NCI-H2029 treated with DMSO at 0.1 percent for 48 hours (cell line): ENCODE measurements around the gene ATPAF2.
"Not testable (repeated sequence)": the region's sequence is repeated elsewhere in the genome, so short reads cannot be mapped to it uniquely, and the experiment has no call there.

Experiments used
- DNase-seq: peaks from one replicate; lab custom pipeline; 2025; lab: John Stamatoyannopoulos, UW

The ATPAF2 gene

DNA sequence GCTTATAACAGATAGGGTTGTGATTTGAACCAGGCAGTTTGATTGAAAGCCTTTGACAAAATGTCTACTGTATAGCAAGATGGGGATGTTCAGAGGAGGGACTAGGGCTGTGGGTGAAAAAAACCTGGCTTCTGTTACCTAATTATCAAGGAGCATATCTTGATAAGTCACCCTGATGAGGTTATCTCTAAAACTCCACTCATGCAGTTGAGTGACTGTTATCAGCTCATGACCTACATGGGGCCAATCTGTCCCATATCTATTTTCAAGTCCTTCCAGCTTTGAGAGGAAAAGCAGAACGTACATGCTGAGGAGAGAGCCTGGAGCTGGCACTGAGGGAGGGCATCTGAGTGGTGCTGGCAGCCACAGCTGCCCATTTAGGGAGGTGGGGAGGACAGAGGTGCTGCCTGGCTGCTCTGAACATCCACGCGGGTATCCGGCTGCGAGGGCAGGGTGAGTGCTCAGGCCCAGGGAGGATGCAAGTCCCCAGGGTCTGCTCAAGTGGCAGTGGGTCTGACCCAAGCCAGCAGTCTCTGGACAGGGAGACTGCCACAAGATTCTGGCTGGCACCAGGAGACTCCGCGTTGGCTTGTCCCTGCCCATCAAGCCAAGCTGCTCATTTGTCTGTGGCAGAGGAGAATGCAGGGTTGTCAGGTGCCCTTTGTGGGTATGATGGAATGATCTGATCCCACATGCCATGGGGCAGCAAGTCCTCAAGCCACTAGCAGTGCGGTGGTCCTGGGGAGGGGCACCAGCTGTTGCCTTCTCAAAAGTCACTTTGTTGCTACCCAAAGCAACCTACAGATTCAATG is 29.2 kb downstream of the ATPAF2 start:
- DNase-seq, result no peak

DNA sequence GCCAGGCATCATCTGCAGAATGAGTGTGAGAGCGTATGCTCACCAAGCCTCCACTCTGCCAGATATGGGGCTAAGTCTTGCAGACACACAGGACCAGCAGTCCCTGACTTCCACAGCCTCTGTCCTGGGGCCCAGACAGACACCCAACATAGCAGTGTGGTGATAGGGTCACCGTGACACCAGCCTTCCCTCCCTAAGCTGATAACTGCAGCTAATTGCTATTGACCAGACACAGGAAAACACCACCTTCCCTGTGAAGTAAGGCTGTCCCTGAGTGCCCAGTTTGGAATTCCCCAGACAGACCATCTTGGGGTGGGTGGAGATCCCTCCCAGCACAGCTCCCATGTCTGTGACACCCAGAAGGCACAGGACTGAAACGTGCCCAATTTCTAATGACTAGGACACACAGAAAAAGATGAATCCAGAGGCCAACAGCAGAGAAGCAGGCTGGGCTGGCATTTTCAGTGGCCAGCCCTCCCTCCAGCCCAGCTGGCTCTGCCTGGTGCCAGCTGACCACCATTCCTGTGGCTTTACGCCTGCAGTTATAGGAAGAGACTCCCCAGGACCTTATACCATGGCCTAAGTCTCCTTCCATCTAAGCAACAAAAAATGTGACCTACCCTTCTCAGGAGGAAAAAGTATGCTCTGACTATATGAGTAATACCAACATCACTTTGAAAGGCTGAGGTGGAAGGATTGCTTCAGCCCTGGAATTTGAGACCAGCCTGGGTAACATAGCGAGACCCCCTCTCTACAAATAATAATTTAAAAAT is 30.3 kb downstream of the ATPAF2 start:
- no peak for DNase-seq

DNA sequence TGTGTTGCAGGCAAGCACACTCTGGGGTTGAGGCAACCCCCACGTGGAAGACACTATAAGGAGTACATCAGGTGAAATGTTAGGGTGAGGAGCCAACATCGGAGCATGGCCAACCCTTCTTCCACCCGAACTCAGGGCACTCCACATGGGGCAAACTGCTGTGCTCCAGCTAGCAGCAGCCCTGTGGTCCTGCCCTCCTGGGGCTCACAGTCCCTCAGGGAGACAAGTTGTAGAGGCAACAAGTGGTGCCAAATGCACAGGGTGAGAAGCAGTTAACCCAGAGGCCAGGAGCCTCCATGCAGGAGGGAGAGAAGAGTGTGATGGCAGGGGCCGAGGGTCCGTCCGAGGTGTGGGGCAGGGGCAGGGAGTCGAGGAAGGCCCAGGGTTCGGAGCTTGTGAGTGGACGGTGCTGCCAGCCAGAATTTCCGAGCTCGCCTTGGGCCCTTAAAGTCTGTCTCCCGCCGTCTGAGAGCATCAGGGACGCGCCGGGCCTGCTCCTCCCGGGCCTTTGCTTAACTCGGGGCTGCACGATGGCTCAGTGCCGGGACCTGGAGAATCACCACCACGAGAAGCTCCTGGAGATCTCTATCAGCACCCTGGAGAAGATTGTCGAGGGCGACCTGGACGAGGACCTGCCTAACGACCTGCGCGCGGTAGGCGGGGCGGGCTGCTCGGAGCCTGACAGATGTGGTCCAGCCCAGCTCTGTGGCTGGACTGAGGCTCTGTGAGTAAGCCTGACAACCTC is 32.3 kb downstream of the ATPAF2 start:
- no peak for DNase-seq

DNA sequence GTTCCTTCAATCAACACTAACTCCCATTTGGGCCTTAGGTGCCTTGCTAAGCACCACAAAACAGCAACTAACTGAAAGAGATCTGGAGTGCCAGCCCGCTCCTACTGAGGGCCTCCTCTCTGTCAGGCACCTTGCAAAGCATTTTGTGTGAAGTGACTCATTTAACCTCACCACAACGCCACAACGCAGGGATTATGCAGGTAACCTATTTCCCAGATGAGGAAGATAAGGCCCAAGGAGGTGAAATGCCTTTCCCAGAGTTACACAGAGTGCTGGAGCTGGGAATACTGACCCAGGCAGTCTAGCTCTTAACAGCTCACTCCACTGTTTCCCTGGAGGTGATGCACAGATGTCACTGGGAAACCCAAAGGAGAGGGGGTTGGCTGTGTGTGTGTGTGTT is 33.5 kb downstream of the ATPAF2 start:
- DNase-seq, result no peak

DNA sequence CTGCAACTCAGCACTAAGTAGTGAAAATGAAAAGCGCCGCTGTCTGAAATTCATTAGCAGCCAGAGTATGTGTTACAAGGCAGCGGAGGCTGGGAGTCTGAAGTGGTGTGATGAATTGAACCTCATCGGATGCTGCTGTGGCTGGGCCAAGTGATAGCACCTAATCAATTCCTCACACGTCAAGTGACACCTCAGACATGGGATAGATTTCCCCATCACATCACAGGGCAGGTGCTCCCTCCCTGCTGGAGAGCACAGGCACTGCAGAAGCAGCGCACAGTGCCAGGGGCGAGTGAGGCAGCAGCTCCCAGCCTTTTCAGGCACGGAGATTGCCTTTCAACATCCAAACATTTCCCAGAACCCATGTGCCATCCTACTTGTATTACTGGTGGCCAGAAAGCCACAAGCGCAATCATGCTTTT is 34.1 kb downstream of the ATPAF2 start:
- DNase-seq, result no peak

DNA sequence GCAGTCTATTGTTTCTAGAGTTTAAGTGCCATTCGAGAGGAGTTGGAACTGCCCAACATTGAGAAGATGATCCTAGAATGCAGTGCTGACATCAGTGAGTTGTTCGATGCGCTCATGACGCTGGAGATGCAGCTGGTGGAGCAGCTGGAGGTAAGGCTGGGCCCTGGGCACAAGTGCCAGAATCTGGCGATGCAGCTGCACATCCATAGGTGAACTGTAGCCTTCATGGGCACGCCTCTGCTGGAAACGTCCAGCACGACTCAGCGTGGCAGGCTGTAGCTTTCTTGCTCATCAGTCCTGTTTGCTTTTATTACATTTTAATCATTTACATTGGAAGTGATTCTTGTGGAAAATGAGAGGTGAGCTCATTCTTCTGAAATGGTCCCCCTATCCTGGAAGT is 34.6 kb downstream of the ATPAF2 start:
- DNase-seq, result peak; percentile 67

DNA sequence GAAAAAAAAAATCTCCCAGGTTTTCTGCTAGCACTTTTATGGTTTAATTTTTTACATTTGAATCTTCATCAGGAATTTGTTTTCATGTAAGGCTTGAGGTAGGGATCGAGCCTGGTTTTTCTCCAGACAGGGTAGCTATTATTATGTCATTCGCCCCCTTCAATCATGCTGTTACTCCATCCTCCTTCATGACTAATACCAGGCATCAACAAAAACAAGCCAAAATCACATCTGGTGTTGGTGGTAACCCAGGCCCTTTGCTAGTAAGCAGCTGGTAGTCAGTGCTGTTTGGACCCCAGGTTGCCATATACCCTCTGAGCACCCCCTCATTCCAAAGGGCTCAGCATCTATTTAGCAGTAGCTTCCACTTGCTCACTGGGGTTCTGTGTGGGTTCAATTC is 36.8 kb downstream of the ATPAF2 start:
- no peak for DNase-seq

DNA sequence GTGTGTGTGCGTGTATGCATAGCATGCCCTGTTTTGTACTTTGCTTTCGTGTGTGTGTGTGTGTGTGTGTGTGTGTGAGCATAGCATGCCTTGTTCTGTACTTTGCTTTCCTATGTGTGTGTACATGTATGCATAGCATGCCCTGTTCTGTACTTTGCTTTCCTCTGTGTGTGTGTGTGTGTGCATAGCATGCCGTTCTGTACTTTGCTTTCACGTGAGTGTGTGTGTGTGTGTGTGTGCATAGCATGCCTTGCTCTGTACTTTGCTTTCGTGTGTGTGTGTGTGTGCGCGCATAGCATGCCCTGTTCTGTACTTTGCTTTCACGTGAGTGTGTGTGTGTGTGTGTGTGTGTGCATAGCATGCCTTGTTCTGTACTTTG is 38.9 kb downstream of the ATPAF2 start:
- DNase-seq, result no peak

DNA sequence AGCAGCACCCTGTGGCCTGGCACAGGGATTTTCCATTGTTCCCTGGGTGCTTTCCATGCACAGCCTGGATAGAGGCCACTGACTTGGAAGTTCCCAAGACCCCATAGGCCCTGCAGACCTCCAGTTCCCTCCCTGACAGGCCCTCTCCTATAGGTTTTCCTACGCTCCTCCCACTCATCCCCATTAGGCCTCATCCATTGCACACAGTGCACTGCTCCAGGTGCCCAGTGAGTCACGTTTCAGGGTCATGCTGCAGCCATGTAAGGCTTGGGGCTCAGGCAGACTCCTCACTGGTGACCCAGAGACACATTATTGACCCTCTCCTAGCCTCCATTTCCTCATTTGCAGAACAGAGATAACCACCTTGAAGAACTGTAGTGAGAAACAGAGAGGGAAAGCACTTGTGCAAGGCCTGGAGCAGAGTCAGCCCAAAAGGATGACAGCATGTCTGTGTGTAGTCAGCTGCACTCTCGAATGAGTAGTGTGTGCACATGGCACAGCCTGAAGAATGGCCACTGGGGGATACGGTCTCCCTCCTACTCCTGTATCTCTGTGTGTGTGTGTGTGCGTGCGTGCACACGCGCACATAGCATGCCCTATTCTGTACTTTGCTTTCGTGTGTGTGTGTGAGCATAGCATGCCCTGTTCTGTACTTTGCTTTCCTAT is 39.5 kb downstream of the ATPAF2 start:
- no peak for DNase-seq

DNA sequence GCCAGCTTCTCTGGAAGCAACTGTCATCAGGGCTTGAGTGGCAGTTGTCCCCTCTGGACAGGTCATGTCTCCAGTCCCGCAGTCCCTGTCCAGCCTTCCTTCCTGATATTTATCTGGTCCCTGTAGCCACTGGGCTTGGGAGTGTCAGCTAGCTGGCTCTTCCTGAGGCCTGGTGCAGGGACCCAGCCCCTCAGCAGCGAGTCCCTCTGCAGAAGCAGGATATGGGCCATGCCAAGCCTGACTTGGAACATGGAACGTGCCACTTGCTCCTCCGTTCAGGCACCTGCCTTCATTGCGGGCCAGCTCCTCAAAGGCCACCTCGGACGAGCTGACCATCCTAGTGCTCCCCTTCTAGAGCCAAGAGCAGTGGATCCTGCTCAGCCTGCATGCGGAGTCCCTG is 40.0 kb downstream of the ATPAF2 start:
- no peak for DNase-seq

DNA sequence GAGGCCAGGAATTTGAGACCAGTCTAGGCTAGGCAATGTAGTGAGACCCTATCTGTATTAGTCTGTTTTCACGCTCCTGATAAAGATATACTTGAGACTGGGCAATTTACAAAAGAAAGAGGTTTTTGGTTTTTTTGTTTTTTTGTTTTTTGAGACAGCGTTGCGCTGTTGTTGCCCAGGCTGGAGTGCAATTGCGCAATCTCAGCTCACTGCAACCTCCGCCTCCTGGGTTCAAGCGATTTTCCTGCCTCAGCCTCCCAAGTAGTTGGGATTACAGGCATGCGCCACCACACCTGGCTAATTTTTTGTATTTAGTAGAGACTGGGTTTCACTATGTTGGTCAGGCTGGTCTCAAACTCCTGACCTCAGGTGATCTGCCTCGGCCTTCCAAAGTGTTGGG is 43.1 kb downstream of the ATPAF2 start:
- DNase-seq, result not testable (repeated sequence)

DNA sequence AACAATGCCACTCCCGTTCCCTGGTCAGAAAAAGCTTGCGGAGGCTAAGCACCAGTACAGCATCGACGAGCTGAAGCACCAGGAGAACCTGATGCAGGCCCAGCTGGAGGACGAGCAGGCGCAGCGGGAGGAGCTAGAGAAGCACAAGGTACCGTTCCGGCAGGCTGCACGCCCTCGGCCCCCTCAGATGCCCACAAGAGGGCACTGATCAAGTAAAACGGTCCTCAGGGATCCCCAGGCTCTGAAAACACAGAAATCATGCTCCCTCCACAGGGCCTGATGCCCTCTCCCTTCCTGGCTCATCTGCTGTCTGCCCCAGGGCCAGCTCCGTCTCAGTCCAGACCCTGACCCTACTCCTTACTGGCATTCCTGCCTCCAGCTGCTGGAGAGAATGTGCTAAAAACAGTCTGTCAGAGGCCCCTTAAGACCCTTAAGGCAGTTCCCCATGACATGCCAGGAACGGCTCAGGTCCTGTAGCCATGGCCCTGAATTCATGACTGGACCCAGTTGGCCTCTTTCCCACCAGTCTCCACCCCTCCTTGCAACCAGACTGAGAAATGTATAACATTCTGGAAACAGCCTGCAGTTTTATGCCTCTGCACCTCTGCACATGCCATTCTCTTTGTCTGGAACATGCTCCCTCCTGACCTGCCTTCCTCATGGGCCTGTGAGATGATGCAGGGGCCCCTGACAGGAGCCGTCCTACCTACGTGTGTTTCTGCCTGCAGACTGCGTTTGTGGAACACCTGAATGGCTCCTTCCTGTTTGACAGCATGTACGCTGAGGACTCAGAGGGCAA is 44.5 kb downstream of the ATPAF2 start:
- no peak for DNase-seq

DNA sequence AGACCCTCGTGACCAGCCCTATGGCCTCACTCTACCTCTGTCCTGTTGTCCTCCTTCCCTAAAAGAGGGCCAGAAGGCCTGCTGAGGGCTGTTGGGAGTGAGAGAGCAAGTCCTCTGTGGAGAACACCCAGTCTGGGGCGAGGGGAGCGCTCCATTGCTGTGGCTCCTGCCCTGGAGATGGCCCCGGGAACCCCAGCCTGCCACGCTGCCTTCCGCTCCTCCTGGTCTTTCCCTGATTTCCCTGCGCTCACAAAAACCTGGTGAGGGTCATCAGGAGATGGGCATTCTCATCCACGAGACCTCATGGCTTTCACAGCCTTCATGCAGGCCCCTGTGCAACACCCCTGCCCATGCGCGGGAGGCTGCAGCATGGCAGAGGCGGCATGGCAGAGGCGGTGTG is 45.1 kb downstream of the ATPAF2 start:
- DNase-seq, result no peak

DNA sequence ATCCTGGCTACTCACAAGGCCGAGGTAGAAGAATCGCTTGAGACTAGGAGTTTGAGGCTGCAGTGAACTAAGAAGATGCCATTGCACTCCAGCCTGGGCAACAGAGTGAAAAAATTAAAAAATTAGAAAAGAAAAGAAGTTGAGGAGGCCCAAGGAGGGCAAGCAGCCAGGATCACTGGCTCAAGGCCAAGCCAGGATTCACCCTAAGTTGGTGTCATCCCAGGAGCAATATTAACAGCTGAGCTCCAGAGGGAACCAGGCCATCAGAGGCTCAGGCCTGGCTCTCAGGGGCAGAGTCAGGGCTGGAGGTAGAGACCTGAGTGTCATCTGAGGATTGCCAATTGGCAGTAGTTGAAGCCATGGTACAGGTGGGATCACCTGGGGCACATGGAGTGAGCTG is 45.6 kb downstream of the ATPAF2 start:
- no peak for DNase-seq

DNA sequence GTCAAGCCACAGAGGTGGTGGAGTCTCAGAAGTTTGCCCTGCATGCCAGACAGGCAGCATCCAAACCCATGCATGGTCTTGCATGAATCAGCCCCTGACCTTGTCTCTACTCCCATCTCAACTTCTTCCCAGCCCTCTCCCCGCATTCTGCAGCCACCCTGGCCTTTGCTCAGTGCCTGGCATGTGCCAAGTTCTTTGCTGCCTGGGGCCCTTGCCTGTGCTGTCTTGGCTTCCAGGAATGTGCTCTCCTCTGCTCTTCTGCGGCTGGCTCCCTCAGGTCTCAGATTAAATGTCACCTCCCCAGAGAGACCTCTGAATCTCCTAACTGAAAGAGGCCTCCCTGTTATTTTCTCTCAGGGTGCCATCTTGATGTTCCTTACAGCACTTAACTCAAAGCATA is 48.7 kb downstream of the ATPAF2 start:
- DNase-seq, result no peak

DNA sequence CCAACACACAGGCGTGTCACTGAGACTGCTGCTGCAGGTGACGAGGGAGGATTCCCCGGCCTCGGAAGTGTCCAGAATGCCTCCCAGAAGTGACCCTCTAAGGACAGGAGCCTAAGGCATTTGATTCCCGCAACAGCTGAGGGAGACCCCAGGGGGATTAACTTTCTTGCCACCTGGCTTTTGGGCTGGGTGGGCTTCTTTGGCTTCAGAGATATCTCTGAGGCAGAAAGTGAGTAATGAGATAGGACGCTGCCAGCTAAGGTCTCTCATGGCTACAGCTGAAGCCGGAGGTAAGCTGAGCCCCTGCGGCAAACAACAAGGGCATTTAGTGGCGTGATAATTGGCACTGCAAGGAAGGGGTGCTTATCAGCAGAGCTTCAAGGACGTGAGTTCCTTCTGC is 49.4 kb downstream of the ATPAF2 start:
- DNase-seq, result no peak

DNA sequence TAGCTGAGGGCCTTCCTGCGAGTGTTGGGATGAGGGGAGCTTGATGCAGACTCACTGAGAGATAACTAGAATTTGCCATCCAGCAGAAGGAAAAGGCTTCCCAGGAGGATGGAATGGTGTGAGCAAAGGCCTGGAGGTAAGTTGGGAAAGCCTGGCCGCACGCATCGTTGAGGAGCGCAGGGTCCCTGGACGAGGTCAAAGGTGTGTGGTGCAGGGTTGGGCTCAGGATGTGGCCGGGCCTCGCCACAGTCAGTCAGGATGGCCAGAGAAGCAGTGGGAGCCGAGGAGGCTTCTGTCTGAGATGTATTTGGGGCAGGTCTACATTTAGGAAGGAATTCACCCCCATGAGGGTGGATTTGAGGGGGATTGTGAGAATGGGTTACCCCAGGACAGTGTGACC is 49.9 kb downstream of the ATPAF2 start:
- no peak for DNase-seq

DNA sequence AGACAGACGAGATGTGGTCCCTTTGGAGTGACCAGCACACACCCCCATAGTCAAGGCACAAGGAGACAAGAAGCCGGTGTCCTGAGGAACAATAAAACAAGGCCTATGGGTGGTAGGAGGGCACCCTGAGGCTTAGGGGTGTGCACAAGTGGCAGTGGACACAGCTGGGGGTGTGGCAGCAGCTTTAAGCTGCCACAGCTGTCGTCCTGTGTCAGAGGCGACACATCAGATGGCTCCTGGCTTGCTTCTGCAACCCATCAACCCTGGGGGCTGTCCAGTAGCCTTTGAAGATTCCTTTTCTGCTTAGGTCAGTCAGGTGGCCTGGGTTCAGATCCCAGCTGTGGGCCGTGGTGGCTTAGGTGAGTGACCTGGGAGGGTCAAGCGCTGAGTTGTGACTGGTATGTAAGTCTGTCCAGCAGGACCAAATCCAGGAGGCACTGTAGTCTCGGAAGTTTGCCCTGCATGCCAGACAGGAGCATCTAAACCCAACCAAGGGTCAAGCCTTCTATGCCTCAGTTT is 50.5 kb downstream of the ATPAF2 start:
- no peak for DNase-seq

DNA sequence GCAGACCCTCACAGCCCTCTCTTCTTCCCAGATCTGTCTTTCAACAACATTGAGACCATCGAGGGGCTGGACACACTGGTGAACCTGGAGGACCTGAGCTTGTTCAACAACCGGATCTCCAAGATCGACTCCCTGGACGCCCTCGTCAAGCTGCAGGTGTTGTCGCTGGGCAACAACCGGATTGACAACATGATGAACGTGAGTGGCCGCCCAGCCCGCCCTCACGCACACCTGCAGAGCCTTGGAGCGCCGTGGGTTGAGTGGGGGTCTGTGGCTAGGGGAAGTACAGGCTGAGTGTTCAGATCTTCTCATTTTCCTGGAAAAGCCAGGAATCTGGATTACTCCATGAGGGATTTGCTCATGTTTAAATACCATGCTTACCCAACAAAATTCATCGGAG is 51.1 kb downstream of the ATPAF2 start:
- no peak for DNase-seq

DNA sequence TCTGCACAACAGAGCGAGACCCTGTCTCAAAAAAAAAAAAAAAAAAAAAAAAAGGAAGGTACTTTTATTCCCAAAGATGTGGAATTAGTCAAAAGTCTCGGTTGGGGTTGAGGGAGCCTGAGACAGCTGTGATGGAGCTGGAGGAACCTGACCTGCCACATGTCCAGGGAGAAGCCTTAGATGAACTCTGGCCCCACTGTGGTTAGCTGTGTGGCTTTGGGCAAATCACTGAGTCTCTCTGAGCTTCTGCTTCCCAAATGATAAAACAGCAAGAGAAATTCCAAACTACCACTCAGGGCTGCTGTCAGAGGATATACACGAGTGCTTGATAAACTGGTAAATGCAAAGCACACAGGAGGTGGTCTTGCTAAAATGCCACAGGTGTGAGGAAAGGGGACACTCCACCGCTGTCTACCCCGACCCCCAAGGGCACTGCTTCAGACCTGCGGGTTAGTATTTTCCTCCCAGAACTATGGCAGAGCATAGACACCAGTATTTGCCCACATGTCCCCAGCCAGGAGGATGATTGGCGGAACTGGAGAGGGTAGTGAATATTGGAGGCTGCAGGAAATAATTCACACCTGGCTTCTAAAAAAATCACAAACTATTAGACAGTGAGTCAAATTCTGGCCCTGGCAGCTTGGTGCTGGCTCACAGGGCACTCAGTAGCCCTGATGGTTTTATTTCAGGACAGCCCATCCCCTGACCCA is 51.6 kb downstream of the ATPAF2 start:
- DNase-seq, result no peak

DNA sequence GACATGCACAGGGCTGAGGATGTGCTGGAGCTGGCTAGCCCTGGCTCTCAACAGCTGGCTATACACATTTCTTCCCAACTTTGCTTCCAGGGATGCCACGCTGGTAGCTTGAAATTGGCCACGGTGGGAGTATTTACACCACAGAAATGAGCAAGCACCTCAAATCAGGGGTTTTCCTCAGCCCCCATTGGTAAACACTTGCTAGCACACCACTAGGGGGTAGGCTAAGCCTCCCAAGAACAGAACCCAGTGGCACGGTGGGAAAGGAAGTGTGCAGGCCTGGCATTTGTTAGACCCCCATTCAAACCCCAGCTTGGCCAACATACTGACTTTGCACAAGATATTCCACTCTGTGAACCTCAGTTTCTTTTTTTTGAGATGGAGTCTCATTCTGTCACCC is 53.4 kb downstream of the ATPAF2 start:
- no peak for DNase-seq
